ENCODE results near the gene SPRED2.

DNA sequence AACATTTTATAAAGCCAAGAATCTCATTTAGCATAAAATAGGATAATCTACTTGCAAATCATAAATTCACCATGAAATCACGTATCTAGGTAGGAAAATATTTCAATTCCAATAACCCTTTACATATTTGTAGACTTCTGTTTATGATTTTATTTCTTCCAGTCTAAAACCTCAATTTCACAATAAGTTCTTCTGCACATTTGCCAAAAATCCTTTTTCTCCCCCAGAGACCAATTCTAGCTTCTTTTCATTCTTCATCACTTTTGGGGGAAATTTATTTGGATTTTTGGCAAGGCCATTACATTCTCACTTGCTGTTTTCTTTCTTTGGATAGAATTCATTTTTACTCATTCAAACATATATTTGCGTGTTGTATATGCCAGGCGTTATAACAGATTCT lies 86.8 kb downstream of the SPRED2 start:
- TF ChIP-seq POLR2A (IDR thresholded peaks at IDR 0.05; ENCODE audit: low read depth, low read length) (no peak), POLR2AphosphoS5 (IDR thresholded peaks at IDR 0.05; ENCODE audit: low read depth, low read length) (no peak)
